ENCODE measurements around the gene HS3ST3A1. TPM values are rescaled to one million over a fixed set of nuclear protein-coding genes. Genes with fewer than 3 reads are reported as not detected.

Gene HS3ST3A1
- total and polyA plus RNA-seq, 7 donors = 1.5 to 3.7 (median 2.5) TPM; not detected in 2

- intact Hi-C loops (cut with DNase I) = no loop called here
- H3K27me3 ChIP-seq = no peaks in the 10 kb centered on the region
- H3K27ac ChIP-seq = no peak overlapping the region
- H3K4me3 ChIP-seq = no peak overlapping the region
- no peak for DNase-seq
- 82 to 87% methylated on average over 4 of the region's 4 CpGs for WGBS, 2 donors
- TF ChIP-seq POLR2A (IDR thresholded peaks at IDR 0.05) = no peak
- TF ChIP-seq POLR2AphosphoS5 (IDR thresholded peaks at IDR 0.05) = no peak
- TF ChIP-seq, protein P1, sequence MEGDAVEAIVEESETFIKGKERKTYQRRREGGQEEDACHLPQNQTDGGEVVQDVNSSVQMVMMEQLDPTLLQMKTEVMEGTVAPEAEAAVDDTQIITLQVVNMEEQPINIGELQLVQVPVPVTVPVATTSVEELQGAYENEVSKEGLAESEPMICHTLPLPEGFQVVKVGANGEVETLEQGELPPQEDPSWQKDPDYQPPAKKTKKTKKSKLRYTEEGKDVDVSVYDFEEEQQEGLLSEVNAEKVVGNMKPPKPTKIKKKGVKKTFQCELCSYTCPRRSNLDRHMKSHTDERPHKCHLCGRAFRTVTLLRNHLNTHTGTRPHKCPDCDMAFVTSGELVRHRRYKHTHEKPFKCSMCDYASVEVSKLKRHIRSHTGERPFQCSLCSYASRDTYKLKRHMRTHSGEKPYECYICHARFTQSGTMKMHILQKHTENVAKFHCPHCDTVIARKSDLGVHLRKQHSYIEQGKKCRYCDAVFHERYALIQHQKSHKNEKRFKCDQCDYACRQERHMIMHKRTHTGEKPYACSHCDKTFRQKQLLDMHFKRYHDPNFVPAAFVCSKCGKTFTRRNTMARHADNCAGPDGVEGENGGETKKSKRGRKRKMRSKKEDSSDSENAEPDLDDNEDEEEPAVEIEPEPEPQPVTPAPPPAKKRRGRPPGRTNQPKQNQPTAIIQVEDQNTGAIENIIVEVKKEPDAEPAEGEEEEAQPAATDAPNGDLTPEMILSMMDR (IDR thresholded peaks at IDR 0.05) = no peak
- no peak for TF ChIP-seq EP300 (IDR thresholded peaks at IDR 0.05)
- no peaks in the 10 kb centered on the region for H3K36me3 ChIP-seq
- no peaks in the 10 kb centered on the region for H3K4me1 ChIP-seq
- peaks cover 0 to 1% (median 0%) of the 10 kb centered on the region in 4 donors for H3K9me3 ChIP-seq
Observed at GRCh38 chr17:13619462-13619861, 17.7 kb upstream of the HS3ST3A1 start.

- H3K36me3 ChIP-seq = no peaks in the 10 kb centered on the region
- no peak overlapping the region for H3K27ac ChIP-seq
- 86 to 91% methylated on average over 5 of the region's 5 CpGs for WGBS, 2 donors
- no peak for DNase-seq
- intact Hi-C loops (cut with DNase I) = no loop called here
- TF ChIP-seq POLR2AphosphoS5 (IDR thresholded peaks at IDR 0.05) (no peak), POLR2A (IDR thresholded peaks at IDR 0.05) (no peak), EP300 (IDR thresholded peaks at IDR 0.05) (no peak)
- TF ChIP-seq, protein P1 (IDR thresholded peaks at IDR 0.05) = no peak
- peaks cover 0 to 2% (median 1%) of the 10 kb centered on the region in 4 donors for H3K9me3 ChIP-seq
- H3K4me3 ChIP-seq = no peak overlapping the region
- H3K4me1 ChIP-seq = no peaks in the 10 kb centered on the region
- H3K27me3 ChIP-seq = no peaks in the 10 kb centered on the region
Observed at GRCh38 chr17:13616031-13616430, 14.3 kb upstream of the HS3ST3A1 start.

DNA sequence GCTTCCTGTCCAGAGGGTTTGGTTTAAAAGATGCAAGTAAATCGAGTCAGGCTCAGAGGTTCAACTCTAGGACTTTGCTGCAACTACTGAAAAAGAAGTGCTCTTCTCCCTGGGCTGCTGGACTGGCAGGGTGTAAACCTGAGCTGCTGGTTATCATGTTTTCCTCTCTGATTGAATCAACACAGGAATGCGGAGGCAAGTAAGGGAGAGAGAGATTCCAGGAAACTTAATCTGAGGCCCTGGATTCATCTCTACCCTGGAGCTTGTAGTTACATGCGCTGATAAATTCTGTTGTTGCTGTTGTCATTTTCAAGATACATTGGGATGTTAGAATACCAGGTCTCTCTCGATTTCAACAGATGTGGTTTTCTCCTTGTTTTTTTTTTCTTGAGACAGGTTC is 8.2 kb upstream of the HS3ST3A1 start:
- 59 to 75% methylated on average over 4 of the region's 4 CpGs for WGBS, 2 donors
- no peaks in the 10 kb centered on the region for H3K4me1 ChIP-seq
- peaks cover 0 to 2% (median 1%) of the 10 kb centered on the region in 4 donors for H3K9me3 ChIP-seq
- H3K27me3 ChIP-seq = no peaks in the 10 kb centered on the region
- H3K36me3 ChIP-seq = no peaks in the 10 kb centered on the region
- intact Hi-C loops (cut with DNase I) = no loop called here
- no peak for DNase-seq
- no peak overlapping the region for H3K4me3 ChIP-seq
- TF ChIP-seq POLR2A (IDR thresholded peaks at IDR 0.05) (no peak), EP300 (IDR thresholded peaks at IDR 0.05) (no peak), POLR2AphosphoS5 (IDR thresholded peaks at IDR 0.05) (no peak)
- TF ChIP-seq, protein P1 (IDR thresholded peaks at IDR 0.05) = no peak
- no peak overlapping the region for H3K27ac ChIP-seq

DNA sequence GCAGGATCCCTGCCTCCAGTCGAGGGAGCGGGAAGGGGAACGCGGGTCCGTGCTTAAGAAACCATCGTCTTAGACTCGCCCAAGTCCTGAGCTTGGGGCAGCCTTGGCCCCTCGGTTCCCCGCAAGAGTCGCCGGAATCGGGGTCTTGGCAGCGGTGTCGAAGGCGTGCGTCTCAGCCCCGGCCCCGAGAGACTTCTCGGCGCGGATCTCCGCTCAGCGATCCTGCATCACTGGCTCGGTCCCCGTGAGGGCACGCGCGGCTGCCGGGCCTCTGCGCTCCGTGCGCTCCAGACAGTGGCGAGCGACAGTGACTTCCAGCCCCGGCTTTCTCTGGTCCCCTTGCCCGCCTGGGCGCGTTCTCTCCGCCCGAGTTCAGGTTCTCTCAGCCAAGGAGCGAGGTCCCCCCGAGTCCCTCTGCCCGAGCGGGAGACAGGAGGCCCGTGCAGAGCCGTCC is 380 bp downstream of the HS3ST3A1 start:
- peaks cover 0 to 23% (median 20%) of the 10 kb centered on the region in 4 donors for H3K4me1 ChIP-seq
- H3K9me3 ChIP-seq = no peaks in the 10 kb centered on the region
- TF ChIP-seq, protein P1 (IDR thresholded peaks at IDR 0.05) = no peak
- no peak for TF ChIP-seq EP300 (IDR thresholded peaks at IDR 0.05)
- TF ChIP-seq POLR2AphosphoS5 (IDR thresholded peaks at IDR 0.05) = no peak
- no peak for TF ChIP-seq POLR2A (IDR thresholded peaks at IDR 0.05)
- 1 to 6% methylated on average over 46 of the region's 46 CpGs for WGBS, 2 donors
- intact Hi-C loops (cut with DNase I) = no loop called here
- H3K36me3 ChIP-seq = no peaks in the 10 kb centered on the region
- peak overlapping the region; percentile 51 to 71 (median 63) for H3K27ac ChIP-seq
- H3K4me3 ChIP-seq = peak overlapping the region; percentile 29 to 52 (median 43)
- peak; percentile 65 for DNase-seq
- H3K27me3 ChIP-seq = peaks cover 19 to 76% (median 35%) of the 10 kb centered on the region in 3 donors

Measured in sigmoid colon (tissue), 7 donors.